GM18861 (cell line): ENCODE results near the gene MPEG1.
A peak's percentile ranks its signal among the peaks of the same experiment; 100 is the strongest.

ENCODE experiments used
- ATAC-seq: cut with Tn5 transposase; IDR thresholded peaks from one replicate; pipeline ENCODE4 v1.9.1; 2021; ENCODE audit not compliant: unreplicated experiment

MPEG1 gene

DNA sequence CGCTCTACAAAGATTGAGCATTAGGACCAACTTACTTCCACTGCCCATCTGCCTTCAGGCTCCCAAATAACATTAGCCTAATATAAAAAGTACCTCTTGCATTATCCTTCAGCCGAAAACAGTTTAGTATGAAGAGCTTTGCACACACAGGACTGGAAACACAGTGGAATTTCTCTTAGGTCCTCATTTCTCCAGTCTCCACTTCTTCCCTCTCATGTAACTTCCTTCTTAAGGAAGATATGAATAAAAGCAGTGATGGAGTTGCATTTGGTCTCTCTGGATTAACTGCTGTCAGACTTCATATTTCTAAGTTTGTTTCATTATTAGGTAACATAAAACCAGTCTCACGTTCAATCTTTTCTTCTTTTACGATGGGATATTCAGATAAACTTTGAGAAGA is 5.6 kb upstream of the MPEG1 start:
- ATAC-seq: no peak

DNA sequence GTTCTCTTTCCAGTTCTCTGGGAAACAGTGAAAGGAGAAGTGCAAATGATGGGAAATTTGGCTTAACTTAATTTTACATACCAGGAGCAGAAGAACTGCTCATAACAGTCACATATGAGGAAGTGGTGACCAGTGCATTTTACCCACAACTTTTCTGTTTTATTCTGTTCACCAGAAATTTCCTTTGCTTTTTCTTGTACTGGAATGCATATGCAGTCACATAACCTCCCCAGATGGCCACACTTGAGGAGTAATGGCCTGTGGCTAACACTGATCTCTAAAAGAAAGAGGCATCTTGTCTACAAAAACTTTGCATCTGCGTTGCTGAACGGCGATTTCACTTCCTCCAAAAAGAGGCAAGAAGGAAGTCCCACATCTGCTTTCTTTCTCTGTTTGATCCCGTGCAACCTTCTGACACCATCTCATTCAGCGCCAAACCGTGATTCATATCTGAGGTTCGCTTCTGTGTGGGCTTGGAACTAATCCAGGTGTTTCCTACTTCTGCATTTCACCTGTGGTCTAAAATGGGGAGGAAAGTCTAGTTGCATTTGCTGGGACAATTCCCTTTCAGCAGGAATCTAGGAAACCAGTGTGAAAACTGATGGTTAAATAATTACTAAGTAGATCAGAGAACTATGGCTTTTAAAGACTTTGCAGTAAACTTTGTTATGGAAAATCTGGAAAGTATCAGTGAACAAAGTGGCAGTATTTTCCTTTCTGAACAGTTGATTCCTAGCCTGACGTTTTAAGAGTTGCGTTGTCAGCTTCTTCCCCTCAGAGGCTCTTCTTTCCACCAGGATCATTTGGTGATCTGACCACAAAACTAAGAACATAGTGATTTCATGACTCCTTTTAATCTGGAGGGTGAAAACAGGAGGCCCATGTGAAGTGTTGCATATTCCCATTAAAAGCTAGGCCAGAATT is 4.2 kb upstream of the MPEG1 start:
- peak; percentile 86 for ATAC-seq

DNA sequence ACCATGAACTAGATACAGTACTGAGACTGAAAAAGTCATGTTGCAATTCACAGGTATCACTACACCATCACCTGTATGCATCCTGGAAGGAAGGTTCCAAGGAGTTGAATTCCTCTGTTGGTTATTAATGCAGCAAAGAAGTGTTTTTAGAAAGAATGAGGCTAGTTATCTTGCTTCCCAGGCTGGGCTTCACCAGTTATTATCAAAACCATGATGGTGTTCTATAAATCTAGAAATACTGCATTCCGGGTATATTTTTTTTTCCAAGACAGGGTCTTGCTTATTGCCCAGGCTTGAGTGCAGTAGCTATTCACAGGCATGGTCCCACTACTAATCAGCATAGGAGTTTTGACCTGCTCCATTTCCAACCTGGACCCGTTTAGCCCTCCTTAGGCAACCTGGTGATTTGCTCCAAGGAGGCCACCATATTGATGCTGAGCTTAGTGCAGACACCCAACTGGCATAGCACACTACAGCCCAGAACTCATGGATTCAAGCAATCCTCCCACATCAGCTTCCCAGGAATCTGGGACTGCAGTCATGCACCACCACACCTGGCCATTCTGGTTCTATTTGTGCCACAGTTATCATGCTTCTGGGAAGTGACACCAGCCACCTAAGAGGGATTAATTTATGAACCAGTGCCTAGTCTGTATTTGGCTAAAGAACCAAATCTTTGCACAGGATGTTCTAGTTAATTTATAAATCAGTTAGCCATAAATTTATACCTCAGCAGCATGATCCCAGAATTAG is 1.6 kb upstream of the MPEG1 start:
- no peak for ATAC-seq

DNA sequence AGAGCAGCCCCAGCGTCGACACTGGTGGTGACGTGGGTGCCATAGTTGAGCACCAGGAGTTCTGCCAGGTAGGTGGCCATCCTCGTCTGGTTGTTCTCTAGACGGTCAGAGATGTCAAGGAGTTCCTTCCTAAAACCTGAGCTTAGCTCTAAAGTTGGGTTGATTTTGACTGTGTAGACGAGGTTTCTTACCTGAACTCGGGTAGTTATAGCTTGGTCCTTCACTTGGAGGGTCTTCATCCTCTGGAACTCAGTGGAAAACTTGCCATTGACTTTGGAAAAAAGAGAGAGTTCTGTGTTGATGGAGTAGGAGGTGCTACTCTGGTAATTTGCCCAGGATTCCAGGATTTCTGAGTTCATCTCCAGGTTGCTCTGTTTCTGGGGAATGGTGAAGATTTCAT is 505 bp downstream of the MPEG1 start:
- ATAC-seq: no peak

DNA sequence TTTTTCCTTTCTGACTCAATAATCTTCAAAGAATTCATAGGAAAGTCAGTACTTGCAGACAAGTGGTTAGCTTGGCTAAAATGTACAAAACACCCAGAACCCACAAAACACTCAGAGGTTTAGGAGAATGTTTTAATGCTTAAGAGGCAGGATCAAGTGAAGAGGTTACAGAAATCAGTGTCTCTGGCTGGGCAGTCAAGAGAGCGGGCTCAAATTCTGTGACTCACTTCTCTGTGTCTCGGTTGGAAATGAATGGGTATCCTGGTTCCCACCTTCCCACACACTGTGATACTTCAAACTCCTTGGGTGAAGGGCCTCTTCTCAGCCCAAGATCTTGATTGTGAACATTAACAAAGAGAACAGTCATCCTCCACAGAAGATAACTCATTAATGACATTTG is 3.8 kb downstream of the MPEG1 start:
- ATAC-seq: no peak

DNA sequence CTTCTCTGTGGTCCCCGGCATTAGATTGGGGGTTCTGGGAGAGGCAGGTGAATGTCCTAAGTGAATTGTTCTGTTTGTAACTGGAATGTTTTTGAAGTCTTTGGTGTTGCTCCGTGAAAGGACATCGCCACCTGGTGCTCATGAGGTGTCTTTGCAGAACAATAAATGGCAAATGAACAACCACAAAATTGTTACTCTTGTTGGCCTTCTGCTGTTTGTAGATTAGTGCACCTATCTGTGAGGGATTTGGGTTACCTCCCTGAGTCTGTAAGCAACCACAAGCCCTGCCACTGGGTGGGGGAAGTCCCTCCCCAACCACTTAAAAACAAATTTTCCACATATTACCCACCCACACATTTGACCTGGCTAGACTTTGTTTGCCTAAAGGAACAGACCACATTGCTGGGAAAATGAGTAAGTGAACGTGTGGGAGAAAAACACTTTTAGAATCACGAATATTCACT is 4.7 kb downstream of the MPEG1 start:
- ATAC-seq: peak; percentile 76

DNA sequence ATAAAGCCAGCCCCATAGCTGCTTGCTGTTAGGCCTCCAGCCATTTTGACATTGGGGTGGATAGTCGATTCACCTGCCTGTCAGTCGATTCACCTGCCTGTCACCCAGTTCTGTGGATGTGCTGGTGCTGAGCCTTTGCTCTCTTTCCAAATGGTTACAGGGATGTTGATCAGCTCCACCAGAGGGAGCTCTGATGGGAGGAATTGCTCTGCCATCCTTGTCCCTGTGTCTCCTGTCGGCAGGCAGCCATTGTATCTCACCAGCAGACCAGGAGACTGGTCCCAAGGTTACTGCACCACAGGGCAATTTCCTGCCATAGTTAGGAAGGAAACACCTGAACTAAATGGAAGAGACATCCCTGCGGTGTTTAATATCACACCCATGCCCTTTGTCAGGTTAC is 6.1 kb downstream of the MPEG1 start:
- no peak for ATAC-seq

DNA sequence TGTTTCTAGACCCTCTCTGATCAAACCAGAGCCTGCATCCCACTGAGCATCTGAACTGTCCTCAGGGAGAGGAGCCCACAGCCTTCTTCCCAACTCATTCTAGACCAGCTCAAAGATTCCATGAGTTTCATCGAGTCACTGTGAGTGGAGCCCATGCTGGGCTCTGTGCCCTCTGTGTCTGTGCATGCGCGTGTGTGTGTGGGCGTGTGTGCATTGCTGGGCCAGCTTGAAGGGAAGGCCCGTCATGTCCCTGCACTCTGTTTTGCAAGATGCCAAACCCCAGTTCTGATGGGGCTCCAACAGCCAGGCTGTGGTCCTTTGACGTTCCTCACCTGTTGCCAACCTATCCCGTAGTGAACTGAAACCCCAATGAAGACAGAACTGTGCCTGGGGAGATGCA is 7.1 kb downstream of the MPEG1 start:
- ATAC-seq: no peak

DNA sequence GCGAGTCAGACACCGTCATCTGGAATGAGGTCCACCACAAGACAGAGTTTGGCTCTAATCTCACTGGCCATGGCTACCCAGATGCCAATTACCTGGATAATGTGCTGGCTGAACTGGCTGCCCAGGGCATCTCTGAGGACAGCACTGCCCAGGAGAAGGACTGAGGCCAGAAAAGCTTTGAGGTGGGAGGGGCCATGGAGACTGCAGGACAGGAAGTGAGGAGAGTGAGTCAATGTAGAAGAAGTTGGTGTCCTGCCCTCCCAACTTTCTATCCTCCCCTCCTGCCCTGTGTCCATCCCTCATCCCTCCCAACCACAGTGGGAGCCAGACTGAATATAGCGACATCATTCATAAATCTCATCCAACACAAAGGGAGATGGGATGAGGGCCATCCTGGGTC is 8.0 kb downstream of the MPEG1 start:
- no peak for ATAC-seq

DNA sequence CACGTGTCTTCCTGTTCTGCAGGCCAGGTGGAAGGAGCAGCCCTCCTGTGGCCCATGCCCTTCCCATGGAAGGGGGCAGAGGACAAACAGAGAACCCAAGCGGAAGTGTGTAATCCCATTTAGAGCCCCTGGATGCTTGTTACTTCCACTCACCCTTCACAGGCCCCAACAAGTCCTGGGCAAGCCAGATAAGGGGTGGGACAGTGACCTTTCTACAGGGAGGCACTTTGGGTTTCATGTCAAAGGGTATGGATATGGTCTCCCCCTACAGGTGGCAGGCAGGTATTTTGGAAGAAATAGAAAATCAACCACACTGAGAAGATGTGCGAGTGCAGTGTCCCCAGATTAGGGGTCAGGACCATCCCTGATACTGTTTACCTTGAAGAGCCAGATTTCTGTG is 11.4 kb downstream of the MPEG1 start:
- no peak for ATAC-seq

DNA sequence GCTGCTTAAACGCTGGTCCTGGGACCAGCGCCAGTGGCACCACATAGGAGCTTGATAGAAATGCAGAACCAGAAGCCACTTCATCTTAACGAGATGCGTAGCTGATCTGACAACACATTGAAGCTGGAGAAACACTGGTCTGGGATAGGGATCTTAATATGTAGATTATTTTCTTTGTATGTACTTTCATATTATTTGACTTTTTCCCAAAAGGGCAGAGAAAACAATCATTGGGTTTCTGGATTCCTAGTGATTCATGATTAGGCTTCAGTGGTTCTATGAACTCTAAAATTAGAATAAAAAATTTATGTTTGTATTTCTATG is 12.3 kb downstream of the MPEG1 start:
- no peak for ATAC-seq

DNA sequence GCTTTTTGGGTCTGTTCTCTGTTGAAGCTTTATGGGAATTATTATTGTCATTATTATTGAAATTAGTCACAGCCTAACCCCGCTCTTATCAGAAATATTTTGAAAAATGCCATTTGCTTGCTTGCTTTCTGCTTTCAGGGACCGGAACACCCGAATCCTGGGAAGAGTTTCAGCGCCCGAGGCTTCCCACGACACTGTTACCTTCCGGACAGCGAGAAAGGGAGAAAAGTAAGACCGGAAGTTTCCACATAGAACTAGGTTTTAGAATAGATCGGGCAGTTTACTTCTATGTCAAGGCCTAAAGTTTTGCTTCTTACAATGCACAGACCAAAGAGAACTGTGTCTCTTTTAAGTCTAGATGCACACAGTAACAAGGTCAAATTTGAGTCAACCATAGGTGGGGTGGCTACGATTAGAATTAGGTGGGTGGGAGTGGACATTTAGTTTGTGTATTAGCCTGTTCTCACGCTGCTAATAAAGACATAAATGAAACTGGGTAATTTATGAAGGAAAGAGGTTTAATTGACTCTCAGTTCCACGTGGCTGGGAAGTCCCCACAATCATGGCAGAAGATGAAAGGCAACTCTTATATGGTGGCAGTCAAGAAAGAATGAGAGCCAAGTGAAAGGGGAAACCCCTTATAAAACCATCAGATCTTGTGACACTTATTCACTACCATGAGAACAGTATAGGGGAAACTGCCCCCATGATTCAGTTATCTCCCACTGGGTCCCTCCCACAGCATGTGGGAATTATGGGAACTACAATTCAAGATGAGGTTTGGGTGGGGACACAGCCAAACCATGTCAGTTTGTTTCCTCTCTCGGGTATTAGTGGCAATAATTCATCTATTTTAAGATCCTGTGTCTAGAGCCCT is 12.9 kb downstream of the MPEG1 start:
- peak; percentile 53 for ATAC-seq

DNA sequence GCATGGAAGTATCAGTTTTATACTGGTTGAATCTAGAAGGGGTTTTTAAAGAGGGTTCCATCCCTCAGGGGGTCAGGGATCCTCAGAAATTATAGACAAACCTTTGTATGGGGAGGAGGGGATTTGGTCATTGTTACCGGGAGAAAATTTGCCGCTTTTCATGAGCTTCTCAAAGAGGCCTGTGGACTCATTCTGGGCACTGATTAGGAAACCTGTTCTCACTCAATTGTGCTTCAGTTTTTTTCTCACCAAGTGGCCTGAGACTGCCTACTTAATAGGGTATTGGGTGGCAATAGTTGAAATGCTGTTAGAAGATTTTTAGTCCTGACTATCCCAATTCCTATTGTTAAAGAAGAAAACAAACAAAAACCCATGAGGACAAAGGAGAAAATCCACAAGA is 14.0 kb downstream of the MPEG1 start:
- ATAC-seq: no peak

DNA sequence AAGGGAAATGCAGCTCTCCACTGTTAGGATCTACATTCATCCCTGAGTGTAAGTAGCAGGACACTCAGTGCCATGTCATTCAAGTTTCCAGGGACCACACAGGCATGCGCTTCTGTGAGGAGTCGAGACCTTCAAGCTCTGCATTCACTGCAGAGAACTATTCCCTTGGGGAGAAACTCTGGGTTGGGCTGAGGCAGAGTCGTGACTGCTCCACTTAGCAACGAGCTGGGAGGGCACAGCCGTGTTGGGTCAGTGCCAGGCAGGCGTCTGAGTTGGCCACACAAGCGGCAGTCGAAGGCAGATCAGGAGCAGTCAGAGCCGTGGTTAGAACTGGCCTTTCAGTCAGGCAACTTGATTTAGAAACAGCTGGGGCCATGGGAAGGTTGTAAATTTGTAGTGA is 14.7 kb downstream of the MPEG1 start:
- no peak for ATAC-seq

DNA sequence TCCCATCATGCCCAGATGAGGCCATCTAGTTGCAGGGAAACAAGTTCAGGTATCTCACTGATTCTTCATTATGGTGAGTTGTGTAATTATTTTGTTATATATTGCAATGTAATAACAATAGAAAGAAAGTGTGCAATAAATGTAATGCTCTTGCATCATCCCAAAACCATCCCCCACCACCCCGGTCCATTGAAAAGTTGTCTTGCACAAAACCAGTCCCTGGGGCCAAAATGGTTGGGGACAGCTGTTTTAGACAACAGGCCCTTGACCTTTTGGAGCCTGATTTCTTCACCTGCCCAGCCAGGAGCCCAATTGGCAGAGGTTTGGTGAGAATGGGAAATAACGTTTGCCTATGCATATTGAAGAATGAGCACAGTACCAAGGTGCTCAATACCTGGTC is 15.9 kb downstream of the MPEG1 start:
- ATAC-seq: no peak

DNA sequence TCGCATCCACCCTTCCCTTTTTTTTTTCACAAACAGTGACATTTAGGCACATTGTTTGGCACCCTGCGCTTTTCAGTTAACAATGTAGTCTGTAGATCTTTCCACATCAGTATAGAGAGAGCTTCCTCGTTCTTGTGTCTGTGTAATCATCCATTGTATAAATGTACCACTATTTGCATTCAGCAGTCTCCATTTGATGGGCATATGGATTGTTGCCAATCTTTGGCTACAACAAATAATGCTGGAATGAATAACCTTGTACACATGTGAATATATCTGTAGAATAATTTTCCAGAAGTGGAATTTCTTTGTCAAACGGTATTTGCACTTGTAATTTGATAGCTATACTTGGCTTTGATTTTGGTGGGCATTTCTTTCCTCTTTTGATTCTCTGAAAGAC is 17.1 kb downstream of the MPEG1 start:
- no peak for ATAC-seq

DNA sequence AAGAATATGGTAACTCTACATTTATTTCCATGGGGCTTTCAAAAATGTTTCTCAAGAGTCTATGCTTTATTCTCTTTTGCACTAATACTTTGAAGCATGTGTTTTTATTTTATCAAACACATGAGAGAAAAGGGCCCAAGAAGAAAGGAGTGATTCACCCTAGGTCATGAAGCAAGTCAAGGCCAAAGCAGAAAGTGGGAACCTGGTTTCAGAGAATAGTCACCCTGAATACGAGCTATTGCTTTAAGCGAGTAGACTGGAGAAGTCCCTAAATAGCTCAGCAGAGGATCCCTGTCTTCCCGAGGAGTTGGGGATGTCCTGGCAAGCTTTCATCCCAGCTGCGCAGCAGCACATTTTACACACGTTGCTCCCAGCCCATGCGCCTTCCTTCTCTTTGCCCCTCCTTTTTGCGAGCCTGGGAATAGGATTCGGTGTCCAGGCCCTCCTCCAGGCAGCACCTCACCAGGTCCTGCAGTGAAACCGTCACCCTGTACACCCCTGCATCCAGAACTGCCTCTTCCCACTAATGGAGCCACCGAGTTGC is 19.1 kb downstream of the MPEG1 start:
- no peak for ATAC-seq

DNA sequence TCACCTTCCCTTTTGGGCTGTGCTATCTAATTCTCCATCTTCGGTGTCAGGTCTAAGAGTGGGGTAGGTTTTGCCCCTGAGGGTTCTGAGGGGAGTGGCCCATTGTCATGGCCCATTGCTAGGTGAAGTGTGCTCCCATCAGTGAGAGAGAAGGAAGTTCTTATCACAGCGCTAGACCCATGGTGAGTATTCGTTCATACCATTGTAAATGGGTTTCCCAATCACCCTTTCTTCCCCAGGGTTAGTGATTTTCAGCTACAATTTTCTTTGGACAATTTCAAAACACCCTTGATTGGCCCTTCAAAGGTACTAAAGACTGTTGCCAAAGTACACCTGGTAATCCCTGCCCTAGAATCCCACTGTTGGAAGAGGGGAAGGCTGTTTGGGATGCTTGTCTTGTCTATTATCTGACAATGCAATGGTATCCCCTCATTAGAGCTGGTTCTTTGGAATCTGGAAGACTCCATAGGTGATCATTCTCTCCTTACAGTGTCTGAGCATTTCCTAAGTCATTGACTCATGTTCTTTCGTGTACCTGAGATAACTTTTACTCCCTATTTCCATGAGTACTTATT is 20.2 kb downstream of the MPEG1 start:
- no peak for ATAC-seq

DNA sequence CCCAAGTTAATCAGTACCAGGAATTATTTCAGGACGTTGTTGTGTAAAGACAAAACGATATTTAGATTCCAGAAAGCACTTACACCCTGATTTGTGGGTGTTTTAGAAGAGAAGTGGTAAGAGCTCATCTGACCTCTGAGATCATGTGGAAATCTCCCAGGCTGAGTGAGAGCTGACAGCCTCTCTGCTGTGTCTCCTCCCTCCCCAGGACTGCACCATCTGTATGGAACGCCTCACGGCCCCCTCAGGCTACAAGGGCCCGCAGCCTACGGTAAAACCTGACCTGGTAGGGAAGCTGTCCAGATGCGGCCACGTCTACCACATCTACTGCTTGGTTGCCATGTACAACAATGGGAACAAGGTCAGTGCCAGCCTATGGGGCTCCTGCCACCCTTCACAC is 20.8 kb downstream of the MPEG1 start:
- no peak for ATAC-seq

DNA sequence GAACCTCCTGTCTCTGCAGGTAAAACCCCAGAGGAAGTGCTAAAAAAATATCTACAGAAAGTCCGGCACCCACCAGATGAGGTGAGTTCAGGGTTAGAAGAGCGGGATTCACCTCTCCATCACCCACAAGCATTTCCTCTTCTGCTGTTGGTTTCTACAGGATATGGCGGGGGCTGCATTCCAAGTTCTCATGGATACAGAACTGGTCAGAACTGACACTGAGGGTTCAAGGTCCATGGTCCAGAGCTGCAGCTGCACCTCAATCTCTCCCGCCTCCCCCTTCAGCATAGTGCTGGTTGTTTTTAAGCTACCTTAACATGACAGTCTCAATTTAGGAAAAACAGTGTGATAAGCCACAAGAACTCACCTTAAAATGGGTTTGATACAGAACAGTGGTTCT is 21.6 kb downstream of the MPEG1 start:
- no peak for ATAC-seq

DNA sequence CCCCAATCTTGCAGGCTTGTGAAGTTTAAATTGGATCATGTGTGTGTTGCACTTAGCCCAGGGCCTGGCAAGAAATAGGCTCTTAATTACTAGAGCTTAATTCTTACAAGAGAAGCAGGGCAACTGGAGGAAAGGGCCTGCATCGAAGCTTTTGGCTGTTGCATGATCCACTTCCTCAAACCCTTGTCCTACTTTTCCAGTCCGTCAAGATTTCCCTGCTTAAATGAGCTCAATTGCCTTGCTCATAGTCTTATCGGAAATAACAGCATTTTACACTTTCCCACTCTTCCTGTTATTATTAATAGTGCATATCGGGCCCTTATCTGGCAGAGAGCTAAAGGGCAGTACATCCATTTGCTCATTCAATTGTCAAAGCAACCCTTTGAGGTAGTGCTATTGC is 22.7 kb downstream of the MPEG1 start:
- no peak for ATAC-seq
